Activated CD8-positive, alpha-beta memory T cell treated with anti-CD3 and anti-CD28 coated beads, Interleukin-2, amount 50 U/mL, for 24 hours (primary cell): ENCODE measurements around the gene PEAK1.
"Not testable (repeated sequence)": the region's sequence is repeated elsewhere in the genome, so short reads cannot be mapped to it uniquely, and the experiment has no call there.

Experiments
- DNase-seq: peaks from one replicate; pipeline ENCODE4 v3.0.0-alpha.2; 2020; ENCODE audit errors: extremely low read depth

PEAK1 gene

GRCh38 chr15:77311618-77312398 is 108.1 kb downstream of the PEAK1 start:
- DNase-seq: no peak

DNA sequence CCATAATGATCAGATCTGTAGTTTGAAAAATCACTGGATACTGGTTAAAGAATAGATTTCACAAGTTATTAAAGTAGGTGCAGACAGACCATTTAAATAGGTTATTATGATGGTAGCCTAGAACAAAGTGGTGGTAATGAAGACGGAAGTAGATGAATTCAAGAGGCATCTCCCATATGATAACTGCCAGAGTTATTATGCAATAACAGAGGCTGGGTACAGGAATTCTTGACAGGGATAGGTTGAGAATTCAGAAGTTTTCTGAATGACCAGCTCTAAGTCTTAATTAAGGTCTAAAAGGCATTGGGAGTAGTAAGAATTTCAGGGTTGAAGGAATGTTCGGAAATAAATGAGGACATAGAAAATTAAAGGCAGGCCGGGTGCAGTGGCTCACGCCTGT is 108.9 kb downstream of the PEAK1 start:
- no peak for DNase-seq

GRCh38 chr15:77309392-77309791 is 110.5 kb downstream of the PEAK1 start:
- DNase-seq: no peak

DNA sequence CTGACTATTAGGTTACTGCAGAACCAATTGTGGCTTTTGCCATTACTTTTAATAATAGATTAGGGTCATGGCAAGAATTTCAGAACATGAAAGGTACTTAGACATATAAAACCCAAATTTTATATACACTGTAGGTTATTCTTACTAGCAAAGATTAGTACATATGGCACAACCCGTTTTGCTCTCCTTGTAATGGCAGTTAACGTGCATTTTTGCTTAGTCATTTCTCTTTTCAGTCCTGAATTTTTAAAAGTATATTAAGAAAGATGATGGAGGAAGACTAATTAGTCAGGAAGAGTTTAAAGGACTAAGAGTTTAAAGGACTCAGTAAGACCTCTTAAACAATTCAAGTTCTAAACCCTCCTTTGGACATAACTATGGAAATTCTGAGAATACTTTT is 114.0 kb downstream of the PEAK1 start:
- no peak for DNase-seq

DNA sequence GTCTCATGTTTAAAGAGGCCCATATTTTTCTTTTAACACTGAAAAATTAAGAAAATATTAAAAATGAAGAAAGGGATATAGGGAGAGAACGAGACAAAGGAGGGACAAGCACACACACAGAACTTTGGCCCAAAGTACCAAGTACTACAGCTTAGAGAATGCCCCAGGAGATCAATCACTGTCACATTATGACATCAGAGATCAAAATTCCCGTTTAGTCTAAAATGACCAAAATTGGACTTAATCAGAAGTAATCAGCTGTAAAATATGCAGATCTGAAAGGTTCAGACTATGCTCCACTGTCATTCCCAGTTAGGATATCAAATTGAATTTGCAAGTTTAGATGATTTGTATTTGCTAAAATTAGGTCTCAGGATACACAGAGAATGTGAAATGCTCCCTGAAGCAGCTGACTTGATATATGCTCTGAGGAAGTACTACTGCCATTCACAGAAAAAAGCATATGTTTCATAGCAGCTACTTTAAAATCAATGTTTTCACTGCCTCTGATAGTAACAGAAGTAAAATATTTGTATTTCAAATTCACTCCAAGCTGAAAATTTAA is 123.0 kb downstream of the PEAK1 start:
- no peak for DNase-seq

DNA sequence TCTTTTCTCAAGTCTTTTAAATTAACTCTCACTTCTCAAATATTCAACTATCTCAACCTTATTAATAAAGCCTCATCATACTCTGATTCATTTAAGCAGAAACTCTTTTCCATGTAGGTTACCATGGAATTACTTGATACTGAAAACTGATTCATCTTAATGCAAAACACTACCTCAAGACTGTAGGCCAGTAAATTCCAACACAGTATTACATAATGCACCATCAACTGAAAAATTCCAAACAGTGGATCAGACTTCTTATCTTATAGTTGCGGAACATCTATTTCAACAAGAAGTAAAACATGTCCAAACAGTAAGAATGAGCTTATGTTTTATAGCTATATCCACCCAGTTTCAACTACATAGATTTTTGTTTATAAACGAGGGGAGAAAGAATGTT is 124.5 kb downstream of the PEAK1 start:
- no peak for DNase-seq

- DNase-seq: no peak
These were observed 126.8 kb downstream of the PEAK1 start for GRCh38 chr15:77292969-77293558.

GRCh38 chr15:77291107-77291506 is 128.8 kb downstream of the PEAK1 start:
- DNase-seq: no peak

GRCh38 chr15:77287385-77287784 is 132.5 kb downstream of the PEAK1 start:
- DNase-seq: no peak

- no peak for DNase-seq
These were observed 134.6 kb downstream of the PEAK1 start for GRCh38 chr15:77285057-77285997.

- DNase-seq: no peak
These were observed 137.6 kb downstream of the PEAK1 start for GRCh38 chr15:77282333-77282732.

DNA sequence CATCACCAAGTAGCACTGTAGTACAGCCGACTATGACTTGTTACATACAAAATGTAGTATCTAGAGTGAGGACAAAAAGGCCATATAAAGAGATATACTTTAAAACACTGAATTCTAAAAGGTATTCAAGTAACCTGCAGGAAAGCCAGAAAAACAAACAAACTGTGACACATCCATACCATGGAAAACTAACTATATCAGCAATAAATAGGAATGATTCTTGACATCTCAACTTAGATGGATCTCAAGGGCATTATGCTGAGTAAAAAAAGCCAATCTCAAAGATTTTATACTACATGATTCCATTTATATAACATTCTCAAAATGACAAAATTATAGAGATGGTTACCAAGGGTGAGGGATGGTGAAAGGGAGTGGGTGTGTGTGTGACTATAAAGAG is 143.0 kb downstream of the PEAK1 start:
- no peak for DNase-seq

GRCh38 chr15:77276096-77276495 is 143.8 kb downstream of the PEAK1 start:
- DNase-seq: no peak

GRCh38 chr15:77273136-77273535 is 146.8 kb downstream of the PEAK1 start:
- not testable (repeated sequence) for DNase-seq

DNA sequence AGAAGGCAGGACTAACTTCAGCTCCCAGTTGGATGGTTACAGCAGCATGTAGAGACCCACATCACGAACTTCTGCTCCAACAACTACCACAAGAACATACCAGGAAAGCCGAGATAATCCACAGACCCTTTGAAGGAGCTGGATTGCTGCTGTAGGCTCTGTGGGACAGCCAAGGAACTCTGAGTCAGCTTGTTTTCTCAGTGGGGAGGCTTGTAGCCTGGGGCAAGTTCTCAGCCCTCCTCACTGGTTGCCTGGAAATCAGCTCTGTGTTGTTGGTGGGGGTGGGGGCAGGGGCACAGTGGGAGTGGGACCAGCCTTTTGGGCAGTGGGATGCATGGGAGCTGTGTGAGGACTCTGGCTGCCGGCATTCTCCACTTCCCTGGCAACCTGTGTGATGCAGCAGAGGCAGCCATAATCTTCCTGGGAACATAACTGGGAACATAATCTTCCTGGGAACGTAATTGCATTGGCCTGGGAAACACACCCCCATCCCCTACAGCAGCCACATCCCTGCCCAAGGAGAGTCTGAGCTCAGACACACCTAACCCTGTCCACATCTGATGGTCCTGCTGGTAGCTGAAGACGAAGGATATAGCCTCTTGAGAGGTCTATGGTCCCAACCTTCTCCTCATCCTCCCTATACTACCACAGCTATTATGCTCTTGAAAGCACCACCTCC is 153.1 kb downstream of the PEAK1 start:
- no peak for DNase-seq

GRCh38 chr15:77255385-77255784 is 164.5 kb downstream of the PEAK1 start:
- DNase-seq: no peak

GRCh38 chr15:77251662-77252061 is 168.2 kb downstream of the PEAK1 start:
- no peak for DNase-seq

- no peak for DNase-seq
These were observed 172.8 kb downstream of the PEAK1 start for GRCh38 chr15:77247116-77247515.

DNA sequence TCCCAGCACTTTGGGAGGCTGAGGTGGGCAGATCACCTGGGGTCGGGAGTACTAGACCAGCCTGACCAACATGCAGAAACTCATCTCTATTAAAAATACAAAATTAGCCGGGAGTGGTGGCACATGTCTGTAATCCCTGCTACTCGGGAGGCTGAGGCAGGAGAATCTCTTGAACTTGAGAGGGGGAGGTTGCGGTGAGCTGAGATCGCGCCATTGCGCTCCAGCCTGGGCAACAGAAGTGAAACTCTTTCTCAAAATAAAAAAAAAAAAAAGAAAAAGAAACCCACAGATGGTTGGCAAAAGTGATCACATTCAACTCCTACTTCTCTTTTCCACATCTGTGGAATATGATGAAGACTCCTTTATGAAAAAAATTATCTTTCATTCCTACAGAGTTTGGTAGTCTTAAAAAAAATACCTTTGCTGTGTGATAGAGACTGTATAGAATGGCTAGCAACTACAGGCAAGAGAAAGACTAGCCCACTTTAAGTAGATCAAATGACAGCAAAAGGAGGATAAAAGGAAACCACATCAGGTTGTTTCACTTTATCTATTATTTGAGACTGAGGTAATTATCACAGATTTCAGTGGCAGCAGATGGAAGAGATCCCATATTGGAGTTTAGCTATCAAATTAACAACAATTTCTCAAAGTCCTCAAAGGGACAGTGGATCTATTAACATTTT is 176.0 kb downstream of the PEAK1 start:
- no peak for DNase-seq

- no peak for DNase-seq
These were observed 176.8 kb downstream of the PEAK1 start for GRCh38 chr15:77243135-77243534.
